CD1c-positive myeloid dendritic cell (primary cell): Measurements from ENCODE around the gene WDR86.

Source experiments
- DNase-seq: peaks from one replicate; pipeline ENCODE4 v3.0.0-alpha.2; 2016; ENCODE audit errors: extremely low spot score

Gene WDR86

DNA sequence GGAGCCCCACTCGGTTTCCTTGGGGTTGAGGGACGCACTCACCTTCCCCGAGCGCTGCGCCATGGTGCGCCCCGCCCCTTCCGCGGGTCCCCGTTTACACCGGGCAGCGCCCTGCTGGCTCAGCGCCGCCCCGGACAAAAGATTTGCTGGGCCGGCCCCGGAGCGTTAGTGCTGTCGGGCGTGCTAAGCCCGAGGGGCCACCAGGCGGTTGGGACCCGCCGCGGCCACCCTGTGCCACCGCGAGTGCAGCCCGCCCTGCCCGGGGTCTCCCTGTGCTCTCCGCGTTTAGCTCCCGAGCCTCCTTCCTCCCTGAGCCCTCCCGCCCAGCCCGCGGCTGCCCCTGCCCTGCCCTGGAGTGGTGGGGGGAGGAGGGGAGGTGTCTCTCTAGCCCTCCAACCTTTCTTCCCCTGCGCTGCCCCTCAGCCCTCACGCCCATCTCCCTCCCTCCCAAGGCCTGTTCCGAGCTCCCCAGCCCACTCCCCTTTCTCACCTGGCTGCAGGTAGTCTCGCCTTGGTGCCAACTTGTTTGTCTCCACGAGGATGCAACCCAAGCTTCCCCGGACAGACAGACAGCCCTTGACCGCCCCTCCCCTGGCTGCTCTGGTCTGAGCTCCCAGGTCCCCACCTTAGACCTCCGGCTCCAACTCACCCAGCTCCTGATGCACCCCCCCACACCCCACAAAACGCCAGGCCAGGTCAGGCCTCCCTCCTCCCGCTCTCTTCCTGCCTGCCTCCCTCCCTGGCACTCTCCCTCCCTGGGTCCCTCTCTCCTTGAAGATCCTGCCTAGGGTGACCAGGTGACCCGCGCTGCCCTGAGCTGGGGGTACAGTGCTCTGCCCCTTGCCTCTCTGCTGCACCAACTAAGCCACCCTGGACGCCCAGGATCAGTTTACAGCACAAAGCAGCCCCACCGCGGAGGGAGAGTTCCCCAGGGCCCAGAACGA is 30.3 kb upstream of the WDR86 start, which contains the start of gene CRYGN:
Gene CRYGN (minus strand): TSS at position 287 of the 944 bp plus-strand sequence. CDS start 224 bp downstream, at position 63.
- no peak for DNase-seq

DNA sequence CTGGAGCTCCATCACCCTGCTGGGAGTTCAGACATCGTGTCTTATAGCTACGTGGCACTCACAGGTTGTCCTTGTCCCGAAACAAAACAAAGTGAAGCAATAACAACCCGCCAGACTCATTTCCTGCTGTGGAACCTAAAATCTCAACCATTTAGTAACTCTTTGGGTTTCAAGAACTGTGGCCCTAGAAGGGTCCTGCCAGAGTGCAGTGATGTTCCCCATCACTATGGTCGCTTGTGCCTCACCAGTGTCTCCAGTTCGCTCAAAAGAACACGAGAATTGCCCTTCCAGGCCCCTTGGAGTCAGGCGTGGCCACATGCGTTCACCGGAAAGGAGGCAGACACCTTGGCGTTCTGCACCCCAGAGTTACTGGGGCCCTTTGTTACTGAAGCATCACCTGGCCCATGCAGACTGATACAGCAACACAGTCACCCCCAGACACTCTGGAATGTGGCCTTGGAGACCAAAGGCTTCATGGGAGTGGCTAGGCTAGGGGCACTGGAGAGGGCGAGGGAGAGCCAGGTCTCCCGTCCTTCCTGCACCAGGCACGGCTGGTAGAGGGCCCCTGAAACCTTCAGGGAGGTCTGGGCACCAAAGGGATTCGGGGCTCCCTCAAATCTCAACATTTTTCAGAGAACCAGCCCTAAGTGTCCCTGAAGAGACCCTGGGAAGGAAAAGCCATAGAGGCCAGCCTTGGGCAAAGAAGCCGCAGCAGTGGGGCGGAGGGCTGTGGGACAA is 29.2 kb upstream of the WDR86 start:
- DNase-seq = no peak

GRCh38 chr7:151437866-151438516 is 28.2 kb upstream of the WDR86 start:
- no peak for DNase-seq

GRCh38 chr7:151437159-151437553 is 27.3 kb upstream of the WDR86 start:
- DNase-seq = no peak

GRCh38 chr7:151436446-151437158 is 26.8 kb upstream of the WDR86 start:
- DNase-seq = no peak

- DNase-seq = no peak
These were observed 26.1 kb upstream of the WDR86 start for GRCh38 chr7:151435971-151436370.

DNA sequence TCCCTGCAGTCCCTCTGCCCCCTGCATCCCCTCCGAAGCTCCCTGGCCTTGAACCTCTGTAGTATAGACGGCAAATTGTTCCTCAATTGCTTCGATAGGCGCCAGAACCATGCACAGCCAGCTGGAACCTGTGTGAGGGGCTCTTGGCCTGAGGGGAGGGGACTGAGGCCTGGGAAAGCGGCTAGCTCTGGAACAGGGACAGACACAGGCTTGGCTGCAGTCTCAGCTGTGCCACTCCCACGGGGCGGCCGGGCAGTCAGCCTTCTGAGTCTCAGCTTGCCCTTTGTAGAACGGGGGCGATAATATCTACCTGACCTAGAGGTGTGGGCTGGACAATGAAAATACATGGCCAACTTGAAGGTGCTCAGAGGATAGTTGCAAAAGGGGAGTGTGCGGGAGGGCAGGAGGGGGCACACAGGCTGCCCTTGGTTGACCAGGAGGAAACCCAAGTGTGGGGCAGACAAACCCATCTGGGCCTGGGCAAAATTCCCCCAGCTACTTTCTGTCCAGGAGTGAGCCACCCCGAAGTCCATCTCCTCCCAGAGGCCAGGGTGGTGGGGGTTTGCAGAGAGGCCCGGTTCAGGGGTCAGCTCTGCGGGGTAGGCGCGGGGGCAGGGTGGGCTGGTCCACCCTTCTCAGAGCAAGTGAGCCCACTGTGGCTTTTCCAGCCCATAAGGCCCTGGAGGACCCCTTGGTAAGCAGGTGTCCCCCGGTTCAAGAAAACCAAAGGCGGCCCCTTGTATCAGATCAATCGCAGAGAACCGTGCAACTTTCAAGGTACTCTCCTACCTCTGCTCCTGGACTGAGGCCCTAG is 25.5 kb upstream of the WDR86 start:
- no peak for DNase-seq

- no peak for DNase-seq
These were observed 24.7 kb upstream of the WDR86 start for GRCh38 chr7:151434549-151434948.

DNA sequence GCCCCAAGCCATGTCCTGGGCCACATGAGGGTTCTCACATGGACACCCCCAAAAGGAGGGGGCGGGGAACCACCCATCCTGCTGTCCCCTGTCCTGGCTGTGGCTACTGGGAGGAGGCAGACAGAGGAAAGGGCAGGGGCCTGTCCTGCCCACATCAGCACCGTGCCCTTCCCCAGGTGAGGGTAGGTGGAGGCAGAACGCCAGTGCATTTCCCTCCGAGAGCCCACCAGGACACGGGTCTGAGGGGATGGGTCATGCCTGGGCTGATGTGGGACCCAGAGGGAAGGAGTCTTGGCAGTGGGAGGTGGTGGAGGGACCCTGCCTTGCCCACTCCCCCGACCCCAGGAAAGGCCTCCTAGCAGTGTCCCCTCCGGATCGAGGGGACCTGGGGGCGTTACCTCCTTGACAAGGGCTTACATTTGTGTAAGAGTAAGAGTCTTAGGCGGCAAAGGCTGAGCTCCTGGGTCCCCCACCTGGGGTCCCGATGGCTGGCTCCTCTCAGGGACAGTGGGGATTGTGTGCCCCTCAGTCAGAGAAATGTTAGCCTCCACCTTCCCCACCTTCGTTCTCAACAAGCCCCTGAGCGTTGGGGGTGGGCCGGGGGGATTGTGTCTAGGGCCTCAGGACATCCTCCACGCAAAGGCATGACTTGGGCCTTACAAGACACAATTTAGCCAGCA is 24.0 kb upstream of the WDR86 start:
- DNase-seq = no peak

DNA sequence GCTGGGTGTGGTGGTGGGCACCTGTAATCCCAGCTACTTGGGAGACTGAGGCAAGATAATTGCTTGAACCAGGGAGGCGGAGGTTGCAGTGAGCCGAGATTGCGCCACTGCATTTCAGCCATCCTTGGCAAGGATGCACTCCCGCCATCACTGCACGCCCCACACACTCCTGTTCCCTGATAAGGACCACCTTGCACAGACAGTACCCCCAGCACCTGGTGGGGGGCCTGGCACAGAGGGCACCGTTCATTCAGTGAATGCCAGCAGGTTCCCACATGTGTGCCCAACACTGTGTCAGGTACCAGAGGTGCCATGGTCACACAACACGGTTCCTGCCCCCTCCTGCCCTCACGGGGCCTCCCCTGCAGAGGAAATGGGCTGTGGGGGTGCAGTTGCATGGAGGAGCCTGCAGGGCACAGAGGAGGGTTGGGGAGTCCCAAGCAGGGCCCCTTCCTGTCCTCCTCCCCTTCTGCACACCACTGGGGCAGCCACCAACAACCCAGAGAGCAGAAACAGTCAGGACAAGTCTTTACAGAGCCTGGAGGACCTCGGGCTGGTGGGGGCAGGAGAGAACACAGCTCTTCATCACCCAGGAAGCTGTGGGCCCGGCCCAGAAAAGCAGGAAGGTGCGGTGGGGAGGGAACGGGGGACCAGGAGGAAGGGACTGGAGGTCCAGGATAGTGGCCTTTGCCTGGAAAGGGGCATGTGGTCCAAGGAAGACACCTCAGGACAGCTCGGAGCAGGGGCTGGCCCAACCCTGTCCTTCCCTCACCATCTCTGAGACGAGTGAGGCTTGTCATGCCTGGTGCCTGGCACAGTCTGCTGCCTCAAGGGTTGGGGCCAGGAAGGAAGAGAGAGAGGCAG is 23.1 kb upstream of the WDR86 start:
- peak; percentile 10 for DNase-seq

- no peak for DNase-seq
These were observed 22.0 kb upstream of the WDR86 start for GRCh38 chr7:151431768-151432311.

GRCh38 chr7:151431281-151431767 is 21.5 kb upstream of the WDR86 start:
- DNase-seq = no peak

DNA sequence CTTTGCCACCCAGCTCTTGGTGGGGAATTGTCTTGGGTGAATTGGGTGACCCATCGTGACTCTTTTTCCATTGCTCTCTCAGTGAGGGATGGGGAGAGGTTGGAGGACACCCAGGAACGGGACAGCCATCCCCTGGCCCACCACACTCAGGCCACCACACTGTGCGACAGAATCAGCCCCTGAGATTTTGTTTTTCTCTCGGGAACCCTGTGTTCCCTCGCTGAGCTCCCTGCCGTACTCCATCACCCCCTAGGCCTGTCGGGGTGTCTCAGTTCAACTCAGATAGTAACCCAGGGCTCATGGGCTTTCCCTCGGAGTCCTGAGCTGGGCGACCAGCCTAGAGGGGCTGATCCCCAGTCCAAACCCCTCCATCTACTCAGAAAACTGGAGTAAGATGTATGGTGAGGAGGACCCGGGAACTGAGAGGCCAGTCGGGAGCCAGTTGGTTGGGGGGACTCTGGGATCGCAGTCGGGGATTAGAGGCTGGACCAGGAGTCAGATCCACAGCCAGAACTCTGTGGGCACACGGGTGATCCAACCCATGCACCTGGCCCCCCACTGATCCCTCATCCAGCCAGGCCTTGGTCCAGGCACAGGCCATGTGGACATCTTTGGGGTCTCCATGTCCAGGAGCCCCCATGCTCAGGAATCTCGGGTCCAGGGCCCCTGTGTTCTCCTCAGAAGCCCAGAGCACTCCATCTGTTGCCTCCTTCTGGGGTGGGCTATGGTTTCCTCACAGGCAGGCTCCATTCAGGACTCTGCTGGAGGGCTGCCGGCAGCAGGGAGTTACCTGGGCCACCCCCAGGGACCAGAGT is 20.8 kb upstream of the WDR86 start:
- DNase-seq = no peak

- DNase-seq = no peak
These were observed 19.9 kb upstream of the WDR86 start for GRCh38 chr7:151429560-151430331.

- DNase-seq = no peak
These were observed 19.4 kb upstream of the WDR86 start for GRCh38 chr7:151429237-151429559.

DNA sequence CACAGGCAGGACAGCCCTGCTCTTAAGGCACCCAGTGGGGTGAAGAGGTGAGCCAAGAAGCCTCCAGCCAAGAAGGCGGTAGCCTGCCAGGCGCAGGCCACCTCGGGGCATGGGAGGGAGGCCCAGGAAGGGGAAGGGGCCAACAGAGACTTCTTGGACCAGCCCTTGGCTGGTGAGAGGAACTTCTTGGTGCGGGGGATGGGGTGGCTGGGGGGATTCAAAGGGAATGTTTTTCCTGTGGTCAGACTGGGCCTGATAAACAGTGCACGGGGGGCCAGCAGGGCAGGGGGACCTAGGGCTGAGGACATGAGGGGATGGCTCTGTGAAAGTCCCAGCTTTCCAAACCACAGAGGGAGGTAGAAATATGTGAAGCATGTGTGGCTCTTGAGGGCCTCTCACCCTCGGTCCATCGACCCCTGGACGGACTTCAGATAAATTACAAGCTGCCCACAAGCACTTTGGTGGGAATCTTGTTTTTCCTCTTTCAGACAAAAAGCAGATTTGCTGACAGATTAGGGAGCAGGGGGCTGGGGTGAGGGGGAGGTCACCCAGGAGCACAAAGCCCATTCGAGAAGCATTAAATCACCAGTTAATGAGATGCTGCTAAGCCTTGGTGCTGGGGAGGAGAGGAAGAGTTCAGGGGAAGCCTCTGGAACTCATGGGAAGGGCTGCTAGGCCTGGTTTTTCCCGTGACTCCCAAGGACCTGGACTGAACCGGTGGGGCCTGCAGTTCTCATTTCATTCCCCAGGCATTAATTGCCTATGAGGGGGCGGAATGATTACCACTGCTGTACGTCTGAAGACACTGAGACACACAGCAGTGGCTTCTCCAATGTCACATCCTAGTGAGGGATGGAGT is 18.8 kb upstream of the WDR86 start:
- DNase-seq = no peak
